Measurements from ENCODE around the gene EQTN.

EQTN gene

GRCh38 chr9:27297050-27297449 is at the start of gene EQTN:
EQTN (minus strand) TSS chr9:27297150; CDS start chr9:27297055, 95 bp downstream.
- no peak for DNase-seq (ENCODE audit: low read depth in 1 of 2, low spot score in 1 of 2)

GRCh38 chr9:27344776-27345175 is 47.8 kb upstream of the EQTN start:
- no peak for DNase-seq (ENCODE audit: low read depth in 1 of 2, low spot score in 1 of 2)

GRCh38 chr9:27341545-27342294 is 44.8 kb upstream of the EQTN start:
- no peak for DNase-seq (ENCODE audit: low read depth in 1 of 2, low spot score in 1 of 2)

GRCh38 chr9:27340961-27341511 is 44.1 kb upstream of the EQTN start:
- DNase-seq (ENCODE audit: low read depth in 1 of 2, low spot score in 1 of 2): no peak

GRCh38 chr9:27340285-27340674 is 43.3 kb upstream of the EQTN start:
- no peak for DNase-seq (ENCODE audit: low read depth in 1 of 2, low spot score in 1 of 2)

- DNase-seq (ENCODE audit: low read depth in 1 of 2, low spot score in 1 of 2): no peak
These were observed 42.8 kb upstream of the EQTN start for GRCh38 chr9:27339661-27340284.

- DNase-seq (ENCODE audit: low read depth in 1 of 2, low spot score in 1 of 2): no peak
These were observed 41.6 kb upstream of the EQTN start for GRCh38 chr9:27338527-27338903.

- DNase-seq (ENCODE audit: low read depth in 1 of 2, low spot score in 1 of 2): no peak
These were observed 41.0 kb upstream of the EQTN start for GRCh38 chr9:27337833-27338526.

GRCh38 chr9:27337236-27337635 is 40.3 kb upstream of the EQTN start:
- no peak for DNase-seq (ENCODE audit: low read depth in 1 of 2, low spot score in 1 of 2)

GRCh38 chr9:27336829-27337228 is 39.9 kb upstream of the EQTN start:
- no peak for DNase-seq (ENCODE audit: low read depth in 1 of 2, low spot score in 1 of 2)

- no peak for DNase-seq (ENCODE audit: low read depth in 1 of 2, low spot score in 1 of 2)
These were observed 39.2 kb upstream of the EQTN start for GRCh38 chr9:27336126-27336525.

GRCh38 chr9:27335075-27335474 is 38.1 kb upstream of the EQTN start:
- no peak for DNase-seq (ENCODE audit: low read depth in 1 of 2, low spot score in 1 of 2)

GRCh38 chr9:27333241-27334052 is 36.5 kb upstream of the EQTN start:
- DNase-seq (ENCODE audit: low read depth in 1 of 2, low spot score in 1 of 2): peak in 1 of 2 donors; percentile 10

- DNase-seq (ENCODE audit: low read depth in 1 of 2, low spot score in 1 of 2): no peak
These were observed 34.4 kb upstream of the EQTN start for GRCh38 chr9:27331393-27331792.

GRCh38 chr9:27329291-27329690 is 32.3 kb upstream of the EQTN start:
- no peak for DNase-seq (ENCODE audit: low read depth in 1 of 2, low spot score in 1 of 2)

- DNase-seq (ENCODE audit: low read depth in 1 of 2, low spot score in 1 of 2): no peak
These were observed 31.5 kb upstream of the EQTN start for GRCh38 chr9:27328483-27328882.

- no peak for DNase-seq (ENCODE audit: low read depth in 1 of 2, low spot score in 1 of 2)
These were observed 14.2 kb upstream of the EQTN start for GRCh38 chr9:27311184-27311583.

GRCh38 chr9:27310582-27310981 is 13.6 kb upstream of the EQTN start:
- DNase-seq (ENCODE audit: low read depth in 1 of 2, low spot score in 1 of 2): no peak

- DNase-seq (ENCODE audit: low read depth in 1 of 2, low spot score in 1 of 2): no peak
These were observed 11.9 kb upstream of the EQTN start for GRCh38 chr9:27308691-27309390.

- no peak for DNase-seq (ENCODE audit: low read depth in 1 of 2, low spot score in 1 of 2)
These were observed 7.6 kb upstream of the EQTN start for GRCh38 chr9:27304521-27304920.

- DNase-seq (ENCODE audit: low read depth in 1 of 2, low spot score in 1 of 2): no peak
These were observed 6.3 kb upstream of the EQTN start for GRCh38 chr9:27303219-27303618.

Data from stimulated activated CD4-positive, alpha-beta T cell treated with anti-CD3 and anti-CD28 coated beads, Interleukin-15, amount 100 ng/mL, for 1 hour (primary cell).